Uterus (tissue), 4 donors: ENCODE data around the gene PLSCR2. TPM values are rescaled to one million over a fixed set of nuclear protein-coding genes. Genes with fewer than 3 reads are reported as not detected.
"Not testable (repeated sequence)": the region's sequence is repeated elsewhere in the genome, so short reads cannot be mapped to it uniquely, and the experiment has no call there.

Experiments used
- DNase-seq, 2 donors: peaks; one replicate each; pipeline ENCODE4 v3.0.0-alpha.2; 2019 to 2020
- H3K27ac ChIP-seq, 2 donors: fragments of 200-600 bp; sonication (generic); 1 replicate in 1 of 2; 2 replicates in 1 of 2; pipeline ENCODE4 v1.5.1; 2016 to 2018
- H3K27me3 ChIP-seq, 2 donors: fragments of 200-600 bp; sonication (generic); one replicate each; pipeline ENCODE4 v1.5.1; 2018 to 2019; ENCODE audit warnings: control low read depth in 1 of 2
- H3K36me3 ChIP-seq, 2 donors: fragments of 200-600 bp; sonication (generic); one replicate each; pipeline ENCODE4 v1.5.1; 2019; ENCODE audit warnings: control low read depth in 1 of 2
- H3K4me1 ChIP-seq, 2 donors: fragments of 200-600 bp; sonication (generic); one replicate each; pipeline ENCODE4 v1.5.1; 2018 to 2019; ENCODE audit warnings: control low read depth in 1 of 2
- H3K4me3 ChIP-seq, 2 donors: fragments of 200-600 bp; sonication (generic); 1 replicate in 1 of 2; 2 replicates in 1 of 2; pipeline ENCODE4 v1.5.1; 2018 to 2019; ENCODE audit warnings: mild to moderate bottlenecking in 1 of 2
- H3K9me3 ChIP-seq, 2 donors: fragments of 200-600 bp; sonication (generic); one replicate each; pipeline ENCODE4 v1.5.1; 2019; ENCODE audit warnings: control low read depth in 1 of 2
- POLR2A ChIP-seq, 2 donors: fragments of 450-650 bp; IDR thresholded peaks; one replicate each; pipeline ENCODE4 v1.6.1; 2016; ENCODE audit warnings: antibody characterized with exemption in 2 of 2, mild to moderate bottlenecking in 1 of 2, moderate library complexity in 1 of 2
- intact Hi-C: fragments of 100-400 bp; cut with DNase I; formaldehyde crosslinking; loops from one replicate; pipeline ENCODE4 v1.15.1; 2023; ENCODE audit warnings: low total_unique reads
- total RNA-seq, 4 donors: library from RNA; depleted of rRNA in 3 of 4; stranded (reverse); fragments of >200 nt in 3 of 4; gene quantifications; one replicate each; pipeline versions ENCODE4 v1.1.0 to v1.2.4, GENCODE V29; 2014 to 2023
- TF ChIP-seq, protein P1 (sequence below), 4 experiments: fragments of 200-600 bp in 2 of 4; fragments of 450-650 bp in 2 of 4; sonication (generic) in 2 of 4; IDR thresholded peaks; one replicate each; pipeline ENCODE4 v1.5.1; 2016 to 2019; ENCODE audit warnings: antibody characterized with exemption in 4 of 4, mild to moderate bottlenecking in 2 of 4, moderate library complexity in 1 of 4
- donor health status: DM: yes; HTN: yes; CAD: no.

The PLSCR2 gene
- total RNA-seq, 4 donors from 2014 or later: not detected

DNA sequence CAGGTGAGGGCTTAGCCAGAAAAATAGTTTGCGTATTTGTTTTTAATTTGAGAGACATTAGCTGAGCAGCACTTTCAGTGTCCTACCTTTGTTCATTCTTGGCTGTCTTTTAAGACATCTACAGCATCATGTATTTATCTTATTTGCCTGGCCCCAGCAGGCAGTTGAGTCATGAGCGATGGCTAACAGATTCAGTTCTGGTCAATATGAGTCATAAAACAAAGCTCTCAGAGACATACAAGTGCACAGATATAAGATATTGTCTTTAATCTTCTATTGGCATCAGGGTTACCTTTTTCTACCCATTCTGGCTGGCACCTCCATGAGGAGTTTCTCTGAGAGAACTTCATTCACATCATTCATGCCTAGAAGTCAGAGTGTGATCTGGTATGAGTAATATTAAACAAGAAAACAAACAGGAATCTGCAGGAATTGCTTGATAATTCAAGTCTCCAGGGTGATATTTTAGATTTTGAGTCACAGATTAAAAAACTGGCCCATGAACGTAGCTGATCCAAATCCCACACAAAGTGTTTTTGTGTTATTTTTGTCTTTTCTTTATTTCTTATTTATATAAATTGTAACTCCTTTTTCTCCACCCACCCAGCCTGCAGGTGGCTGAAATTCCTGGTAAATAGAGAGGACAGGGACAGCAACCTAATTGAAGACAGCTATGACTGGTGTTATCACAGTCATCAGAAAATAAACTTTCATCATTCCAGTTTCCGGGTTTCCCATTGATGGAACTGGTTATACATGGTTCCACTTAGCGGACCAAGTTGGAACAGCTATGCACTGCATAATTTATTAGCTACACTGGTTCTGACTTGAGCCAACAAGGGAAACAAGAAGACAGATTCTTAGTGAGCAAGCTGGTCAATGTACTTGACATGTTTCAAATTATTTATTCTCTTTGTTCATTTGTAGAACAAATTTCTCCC lies 47.3 kb downstream of the PLSCR2 start:
- H3K4me1 ChIP-seq: no peaks in the 10 kb centered on the region
- TF ChIP-seq, protein P1, sequence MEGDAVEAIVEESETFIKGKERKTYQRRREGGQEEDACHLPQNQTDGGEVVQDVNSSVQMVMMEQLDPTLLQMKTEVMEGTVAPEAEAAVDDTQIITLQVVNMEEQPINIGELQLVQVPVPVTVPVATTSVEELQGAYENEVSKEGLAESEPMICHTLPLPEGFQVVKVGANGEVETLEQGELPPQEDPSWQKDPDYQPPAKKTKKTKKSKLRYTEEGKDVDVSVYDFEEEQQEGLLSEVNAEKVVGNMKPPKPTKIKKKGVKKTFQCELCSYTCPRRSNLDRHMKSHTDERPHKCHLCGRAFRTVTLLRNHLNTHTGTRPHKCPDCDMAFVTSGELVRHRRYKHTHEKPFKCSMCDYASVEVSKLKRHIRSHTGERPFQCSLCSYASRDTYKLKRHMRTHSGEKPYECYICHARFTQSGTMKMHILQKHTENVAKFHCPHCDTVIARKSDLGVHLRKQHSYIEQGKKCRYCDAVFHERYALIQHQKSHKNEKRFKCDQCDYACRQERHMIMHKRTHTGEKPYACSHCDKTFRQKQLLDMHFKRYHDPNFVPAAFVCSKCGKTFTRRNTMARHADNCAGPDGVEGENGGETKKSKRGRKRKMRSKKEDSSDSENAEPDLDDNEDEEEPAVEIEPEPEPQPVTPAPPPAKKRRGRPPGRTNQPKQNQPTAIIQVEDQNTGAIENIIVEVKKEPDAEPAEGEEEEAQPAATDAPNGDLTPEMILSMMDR (IDR thresholded peaks at IDR 0.05): no peak
- no peak for TF ChIP-seq POLR2A (IDR thresholded peaks at IDR 0.05)
- no peaks in the 10 kb centered on the region for H3K27me3 ChIP-seq
- intact Hi-C loops: no loop called here
- H3K4me3 ChIP-seq: no peak overlapping the region
- H3K36me3 ChIP-seq: no peaks in the 10 kb centered on the region
- no peaks in the 10 kb centered on the region for H3K9me3 ChIP-seq
- no peak for DNase-seq
- H3K27ac ChIP-seq: no peak overlapping the region

DNA sequence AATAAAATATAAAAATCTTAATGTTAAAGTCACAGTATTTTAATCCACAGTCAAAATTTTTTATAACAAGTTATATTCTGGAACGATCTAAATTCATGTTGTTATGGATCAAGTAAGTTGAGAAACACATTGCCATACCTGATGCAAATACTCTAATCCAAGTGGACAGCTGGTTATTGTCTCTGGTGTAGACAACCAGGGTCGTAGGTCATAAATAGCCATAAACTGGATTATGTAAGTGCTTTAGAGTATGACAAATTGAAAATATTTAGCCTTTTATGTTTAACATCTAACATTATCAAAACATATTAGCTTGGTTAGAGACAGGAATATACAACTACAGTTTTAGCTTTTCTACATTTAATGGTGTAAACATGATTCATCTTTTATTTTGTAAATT lies 53.0 kb downstream of the PLSCR2 start:
- intact Hi-C loops: no loop called here
- Histone ChIP-seq H3K36me3 (no peaks in the 10 kb centered on the region), H3K27ac (no peak overlapping the region), H3K4me1 (no peaks in the 10 kb centered on the region), H3K27me3 (no peaks in the 10 kb centered on the region), H3K9me3 (no peaks in the 10 kb centered on the region), H3K4me3 (no peak overlapping the region)
- no peak for TF ChIP-seq POLR2A (IDR thresholded peaks at IDR 0.05)
- TF ChIP-seq, protein P1 (IDR thresholded peaks at IDR 0.05): no peak
- DNase-seq: no peak

DNA sequence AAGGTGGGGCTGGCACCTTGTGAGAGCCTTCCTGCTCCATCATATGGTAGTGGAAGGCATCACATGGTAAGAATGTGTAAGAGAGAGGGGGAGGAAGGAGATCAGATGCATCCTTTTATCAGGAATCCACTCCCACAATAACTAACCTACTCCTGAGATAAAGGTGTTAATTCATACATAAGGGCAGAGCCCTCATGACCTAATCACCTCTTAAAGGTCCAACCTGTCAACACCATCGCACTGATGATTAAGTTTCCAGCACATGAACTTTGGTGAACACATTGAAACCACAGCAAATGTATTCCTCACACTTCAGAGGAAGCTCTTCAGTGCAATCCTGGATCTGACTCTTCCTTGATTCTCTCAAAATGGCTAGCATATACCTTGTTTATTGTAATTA lies 55.4 kb downstream of the PLSCR2 start:
- no peaks in the 10 kb centered on the region for H3K27me3 ChIP-seq
- no peak for DNase-seq
- H3K4me3 ChIP-seq: no peak overlapping the region
- H3K9me3 ChIP-seq: no peaks in the 10 kb centered on the region
- intact Hi-C loops: no loop called here
- no peak overlapping the region for H3K27ac ChIP-seq
- no peaks in the 10 kb centered on the region for H3K36me3 ChIP-seq
- TF ChIP-seq POLR2A (IDR thresholded peaks at IDR 0.05): no peak
- TF ChIP-seq, protein P1 (IDR thresholded peaks at IDR 0.05): no peak
- no peaks in the 10 kb centered on the region for H3K4me1 ChIP-seq

DNA sequence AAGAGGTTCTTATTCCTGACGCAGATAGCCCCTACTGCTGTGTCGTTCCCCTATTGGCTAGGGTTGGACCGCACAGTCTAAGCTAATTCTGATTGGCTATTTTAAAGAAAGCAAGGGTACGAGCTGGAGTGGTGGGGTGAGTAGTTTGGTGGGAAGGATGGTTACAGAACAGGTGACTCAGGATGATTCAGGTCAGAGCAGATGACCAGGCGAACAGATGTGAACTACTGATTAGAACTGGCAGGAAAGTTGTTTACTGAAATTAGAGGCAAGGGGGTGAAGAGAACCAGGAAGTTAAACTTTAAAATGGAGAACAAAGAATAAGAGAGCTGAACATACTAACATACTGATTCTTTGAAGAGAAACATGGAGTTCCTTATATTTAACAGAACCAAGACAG lies 56.6 kb downstream of the PLSCR2 start:
- intact Hi-C loops, H3K4me1 ChIP-seq, H3K36me3 ChIP-seq, DNase-seq, H3K4me3 ChIP-seq, H3K27ac ChIP-seq, H3K9me3 ChIP-seq, H3K27me3 ChIP-seq: not testable (repeated sequence)

DNA sequence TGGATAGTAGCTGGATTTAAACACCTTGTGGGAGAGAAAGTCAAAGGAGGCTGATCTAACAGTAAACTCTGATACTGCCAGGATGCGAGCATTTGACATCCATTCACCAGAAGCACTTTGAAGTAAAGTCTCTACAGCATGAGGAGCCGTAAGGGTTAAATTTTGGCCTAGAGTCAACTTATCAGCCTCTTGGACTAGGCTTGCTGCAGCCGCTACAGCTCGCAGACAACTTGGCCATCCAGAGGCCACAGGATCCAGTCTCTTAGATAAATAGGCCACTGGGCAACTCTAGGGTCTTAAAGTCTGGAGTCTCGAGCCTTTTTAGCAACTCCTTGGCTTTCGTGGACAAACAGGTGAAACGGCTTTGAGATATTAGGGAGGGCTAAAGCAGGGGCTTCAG lies 61.4 kb downstream of the PLSCR2 start:
- TF ChIP-seq, protein P1 (IDR thresholded peaks at IDR 0.05): no peak
- TF ChIP-seq POLR2A (IDR thresholded peaks at IDR 0.05): no peak
- Histone ChIP-seq H3K4me3 (no peak overlapping the region), H3K4me1 (no peaks in the 10 kb centered on the region), H3K36me3 (no peaks in the 10 kb centered on the region), H3K27me3 (no peaks in the 10 kb centered on the region), H3K9me3 (no peaks in the 10 kb centered on the region), H3K27ac (no peak overlapping the region)
- intact Hi-C loops: no loop called here
- DNase-seq: no peak
